Vagina (tissue), 2 donors: ENCODE data around the gene NRG3. TPM values are rescaled to one million over a fixed set of nuclear protein-coding genes. Genes with fewer than 3 reads are reported as not detected.

Experiments
- DNase-seq, 2 donors: peaks; one replicate each; pipeline ENCODE4 v3.0.0-alpha.2; 2017; ENCODE audit errors: extremely low spot score in 2 of 2
- H3K27ac ChIP-seq: fragments of 200-600 bp; sonication (generic); one replicate; pipeline ENCODE4 v1.5.1; 2019
- H3K27me3 ChIP-seq: fragments of 200-600 bp; sonication (generic); one replicate; pipeline ENCODE4 v1.5.1; 2019
- H3K36me3 ChIP-seq, 2 donors: fragments of 200-600 bp; sonication (generic); one replicate each; pipeline ENCODE4 v1.5.1; 2017 to 2019
- H3K4me1 ChIP-seq: fragments of 200-600 bp; sonication (generic); one replicate; pipeline ENCODE4 v1.5.1; 2019
- H3K4me3 ChIP-seq, 2 donors: fragments of 200-600 bp; sonication (generic); 1 replicate in 1 of 2; 2 replicates in 1 of 2; pipeline ENCODE4 v1.5.1; 2016 to 2019
- H3K9me3 ChIP-seq: fragments of 200-600 bp; sonication (generic); one replicate; pipeline ENCODE4 v1.5.1; 2019
- POLR2A ChIP-seq, 2 donors: fragments of 450-650 bp; IDR thresholded peaks; one replicate each; pipeline ENCODE4 v1.6.1; 2017; ENCODE audit warnings: antibody characterized with exemption in 2 of 2, mild to moderate bottlenecking in 2 of 2, moderate library complexity in 2 of 2
- POLR2AphosphoS5 ChIP-seq, 2 donors: sonication (generic); formaldehyde crosslinking; IDR thresholded peaks; one replicate each; pipeline ENCODE4 v1.9.0; 2017; ENCODE audit warnings: antibody characterized with exemption in 2 of 2, mild to moderate bottlenecking in 2 of 2, low read depth in 1 of 2; ENCODE audit not compliant: insufficient read depth in 1 of 2
- intact Hi-C: fragments of 100-400 bp; cut with DNase I; formaldehyde crosslinking; loops from one replicate; pipeline ENCODE4 v1.15.1; 2023
- total RNA-seq: library from RNA; depleted of rRNA; stranded (reverse); fragments of >200 nt; gene quantifications from one replicate; pipeline ENCODE4 v1.2.3, GENCODE V29; 2016
- TF ChIP-seq, protein P1 (sequence below), 3 experiments: fragments of 450-650 bp in 2 of 3; fragments of 200-600 bp in 1 of 3; sonication (generic) in 1 of 3; IDR thresholded peaks; one replicate each; pipeline ENCODE4 v1.5.1; 2017 to 2019; ENCODE audit warnings: antibody characterized with exemption in 3 of 3, mild to moderate bottlenecking in 2 of 3, moderate library complexity in 2 of 3

Gene NRG3
- total RNA-seq, 1 donor from 2014 or later, result not detected

GRCh38 chr10:82411416-82411815 is 536.4 kb downstream of the NRG3 start:
- no peak overlapping the region for H3K4me3 ChIP-seq
- H3K27me3 ChIP-seq, result no peaks in the 10 kb centered on the region
- H3K27ac ChIP-seq, result no peak overlapping the region
- no peaks in the 10 kb centered on the region for H3K4me1 ChIP-seq
- no peak for DNase-seq
- no peaks in the 10 kb centered on the region for H3K36me3 ChIP-seq
- intact Hi-C loops, result no loop called here
- TF ChIP-seq, protein P1, sequence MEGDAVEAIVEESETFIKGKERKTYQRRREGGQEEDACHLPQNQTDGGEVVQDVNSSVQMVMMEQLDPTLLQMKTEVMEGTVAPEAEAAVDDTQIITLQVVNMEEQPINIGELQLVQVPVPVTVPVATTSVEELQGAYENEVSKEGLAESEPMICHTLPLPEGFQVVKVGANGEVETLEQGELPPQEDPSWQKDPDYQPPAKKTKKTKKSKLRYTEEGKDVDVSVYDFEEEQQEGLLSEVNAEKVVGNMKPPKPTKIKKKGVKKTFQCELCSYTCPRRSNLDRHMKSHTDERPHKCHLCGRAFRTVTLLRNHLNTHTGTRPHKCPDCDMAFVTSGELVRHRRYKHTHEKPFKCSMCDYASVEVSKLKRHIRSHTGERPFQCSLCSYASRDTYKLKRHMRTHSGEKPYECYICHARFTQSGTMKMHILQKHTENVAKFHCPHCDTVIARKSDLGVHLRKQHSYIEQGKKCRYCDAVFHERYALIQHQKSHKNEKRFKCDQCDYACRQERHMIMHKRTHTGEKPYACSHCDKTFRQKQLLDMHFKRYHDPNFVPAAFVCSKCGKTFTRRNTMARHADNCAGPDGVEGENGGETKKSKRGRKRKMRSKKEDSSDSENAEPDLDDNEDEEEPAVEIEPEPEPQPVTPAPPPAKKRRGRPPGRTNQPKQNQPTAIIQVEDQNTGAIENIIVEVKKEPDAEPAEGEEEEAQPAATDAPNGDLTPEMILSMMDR (IDR thresholded peaks at IDR 0.05), result no peak
- TF ChIP-seq POLR2A (IDR thresholded peaks at IDR 0.05) (no peak), POLR2AphosphoS5 (IDR thresholded peaks at IDR 0.05; ENCODE audit: insufficient read depth in 1 of 2, low read depth in 1 of 2) (no peak)
- no peaks in the 10 kb centered on the region for H3K9me3 ChIP-seq

GRCh38 chr10:82420001-82420400 is 545.0 kb downstream of the NRG3 start:
- TF ChIP-seq, protein P1 (IDR thresholded peaks at IDR 0.05), result no peak
- TF ChIP-seq POLR2A (IDR thresholded peaks at IDR 0.05) (no peak), POLR2AphosphoS5 (IDR thresholded peaks at IDR 0.05; ENCODE audit: insufficient read depth in 1 of 2, low read depth in 1 of 2) (no peak)
- Histone ChIP-seq H3K4me1 (no peaks in the 10 kb centered on the region), H3K4me3 (no peak overlapping the region), H3K27ac (no peak overlapping the region), H3K36me3 (no peaks in the 10 kb centered on the region), H3K27me3 (no peaks in the 10 kb centered on the region), H3K9me3 (no peaks in the 10 kb centered on the region)
- no peak for DNase-seq
- intact Hi-C loops, result no loop called here

- Histone ChIP-seq H3K27ac (no peak overlapping the region), H3K4me3 (no peak overlapping the region), H3K27me3 (no peaks in the 10 kb centered on the region), H3K4me1 (no peaks in the 10 kb centered on the region), H3K9me3 (peaks cover 6% of the 10 kb centered on the region), H3K36me3 (no peaks in the 10 kb centered on the region)
- DNase-seq, result no peak
- intact Hi-C loops, result no loop called here
- TF ChIP-seq POLR2A (IDR thresholded peaks at IDR 0.05), result no peak
- TF ChIP-seq, protein P1 (IDR thresholded peaks at IDR 0.05), result no peak
- no peak for TF ChIP-seq POLR2AphosphoS5 (IDR thresholded peaks at IDR 0.05; ENCODE audit: insufficient read depth in 1 of 2, low read depth in 1 of 2)
These were observed 554.3 kb downstream of the NRG3 start for GRCh38 chr10:82429302-82429701.

DNA sequence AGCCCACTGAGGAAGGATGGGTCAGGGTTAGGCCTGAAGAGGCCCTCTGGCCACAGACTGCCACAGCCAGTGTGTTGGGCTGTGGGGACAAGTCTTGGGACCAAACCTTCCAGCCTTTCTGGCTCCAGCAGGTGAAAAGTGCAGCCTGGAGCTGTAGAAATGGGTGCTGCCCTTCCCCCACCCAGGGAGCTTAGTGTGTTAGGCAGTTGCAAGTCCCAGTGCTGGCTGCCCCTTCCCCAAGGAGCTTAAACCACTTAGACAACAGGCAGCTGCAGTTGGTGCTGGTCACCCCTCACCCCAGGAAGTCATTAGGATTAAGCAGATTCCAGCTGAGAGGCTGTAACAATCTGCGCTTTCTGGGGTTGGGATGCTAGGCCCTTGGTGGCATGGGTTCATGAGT is 563.3 kb downstream of the NRG3 start:
- no peak for DNase-seq
- no peaks in the 10 kb centered on the region for H3K9me3 ChIP-seq
- no peaks in the 10 kb centered on the region for H3K36me3 ChIP-seq
- no peak overlapping the region for H3K4me3 ChIP-seq
- H3K27ac ChIP-seq, result no peak overlapping the region
- no peaks in the 10 kb centered on the region for H3K27me3 ChIP-seq
- TF ChIP-seq, protein P1 (IDR thresholded peaks at IDR 0.05), result no peak
- TF ChIP-seq POLR2A (IDR thresholded peaks at IDR 0.05) (no peak), POLR2AphosphoS5 (IDR thresholded peaks at IDR 0.05; ENCODE audit: insufficient read depth in 1 of 2, low read depth in 1 of 2) (no peak)
- intact Hi-C loops, result no loop called here
- no peaks in the 10 kb centered on the region for H3K4me1 ChIP-seq

DNA sequence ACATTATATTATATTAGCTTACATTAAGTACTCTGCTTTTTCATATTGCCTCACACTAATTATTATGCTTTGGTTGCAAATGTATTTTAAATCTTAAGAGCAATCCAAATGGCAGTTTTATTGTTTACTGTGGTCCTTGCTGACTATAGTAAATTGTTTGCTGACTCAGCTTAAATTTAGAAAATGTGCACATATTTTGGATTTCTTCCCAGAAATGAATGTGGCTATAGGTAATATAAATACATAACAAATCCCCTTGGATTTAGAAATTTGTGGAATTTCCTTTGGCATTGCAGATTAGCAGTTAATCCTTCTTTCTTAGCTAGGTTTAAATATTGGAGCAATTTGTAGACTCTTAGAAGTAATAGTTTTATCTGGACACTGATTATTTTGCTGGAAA is 565.8 kb downstream of the NRG3 start:
- intact Hi-C loops, result no loop called here
- Histone ChIP-seq H3K4me1 (no peaks in the 10 kb centered on the region), H3K4me3 (no peak overlapping the region), H3K9me3 (no peaks in the 10 kb centered on the region), H3K36me3 (no peaks in the 10 kb centered on the region), H3K27me3 (no peaks in the 10 kb centered on the region), H3K27ac (no peak overlapping the region)
- TF ChIP-seq POLR2A (IDR thresholded peaks at IDR 0.05) (no peak), POLR2AphosphoS5 (IDR thresholded peaks at IDR 0.05; ENCODE audit: insufficient read depth in 1 of 2, low read depth in 1 of 2) (no peak)
- TF ChIP-seq, protein P1 (IDR thresholded peaks at IDR 0.05), result no peak
- no peak for DNase-seq
